ENCODE results near the gene CDKN2A. TPM values are rescaled to one million over a fixed set of nuclear protein-coding genes. Genes with fewer than 3 reads are reported as not detected.

The CDKN2A gene
- total RNA-seq, 1 donor, result 20.7 TPM

- no peak for TF ChIP-seq CTCF (IDR thresholded peaks at IDR 0.05; ENCODE audit: insufficient read depth, low read depth, low read length)
- no peak for DNase-seq (ENCODE audit: low read depth)
Measured at GRCh38 chr9:22029231-22029630, 35.0 kb upstream of the CDKN2A start.

GRCh38 chr9:22028394-22028793, 34.2 kb upstream of the CDKN2A start:
- DNase-seq (ENCODE audit: low read depth), result no peak
- H3K4me3 ChIP-seq (ENCODE audit: low read depth, low read length), result no peak overlapping the region
- TF ChIP-seq CTCF (IDR thresholded peaks at IDR 0.05; ENCODE audit: insufficient read depth, low read depth, low read length), result no peak

More at GRCh38 chr9:22029231-22029630, 35.0 kb upstream of the CDKN2A start:
- H3K4me3 ChIP-seq (ENCODE audit: low read depth, low read length), result no peak overlapping the region

GRCh38 chr9:22026696-22027095, 32.5 kb upstream of the CDKN2A start:
- no peak for TF ChIP-seq CTCF (IDR thresholded peaks at IDR 0.05; ENCODE audit: insufficient read depth, low read depth, low read length)
- no peak overlapping the region for H3K4me3 ChIP-seq (ENCODE audit: low read depth, low read length)

GRCh38 chr9:22022396-22022795, 28.2 kb upstream of the CDKN2A start:
- no peak for TF ChIP-seq CTCF (IDR thresholded peaks at IDR 0.05; ENCODE audit: insufficient read depth, low read depth, low read length)
- no peak overlapping the region for H3K4me3 ChIP-seq (ENCODE audit: low read depth, low read length)
- no peak for DNase-seq (ENCODE audit: low read depth)

More at GRCh38 chr9:22026696-22027095, 32.5 kb upstream of the CDKN2A start:
- DNase-seq (ENCODE audit: low read depth), result no peak

GRCh38 chr9:22010866-22011625, 16.9 kb upstream of the CDKN2A start:
- peak; percentile 55 for DNase-seq (ENCODE audit: low read depth)
- no peak overlapping the region for H3K4me3 ChIP-seq (ENCODE audit: low read depth, low read length)
- TF ChIP-seq CTCF (IDR thresholded peaks at IDR 0.05; ENCODE audit: insufficient read depth, low read depth, low read length), result no peak

GRCh38 chr9:22009506-22009867, 15.3 kb upstream of the CDKN2A start:
- TF ChIP-seq CTCF (IDR thresholded peaks at IDR 0.05; ENCODE audit: insufficient read depth, low read depth, low read length), result peak; percentile 39
- H3K4me3 ChIP-seq (ENCODE audit: low read depth, low read length), result peak overlapping the region; percentile 86
- no peak for DNase-seq (ENCODE audit: low read depth)

Data from fibroblast of villous mesenchyme (primary cell).